NT2/D1 (cell line): Measurements from ENCODE around the gene TRMT61A.

Source experiments
- SUZ12 ChIP-seq: IDR thresholded peaks from 2 replicates; pipeline ENCODE4 v1.6.1; 2011; ENCODE audit not compliant: insufficient read length, insufficient read depth; ENCODE audit errors: extremely low read depth
- YY1 ChIP-seq: IDR thresholded peaks from 2 replicates; pipeline ENCODE4 v1.6.1; 2011; ENCODE audit not compliant: insufficient read length, insufficient read depth
- ZNF274 ChIP-seq: IDR thresholded peaks from 2 replicates; pipeline ENCODE4 v1.6.1; 2011; ENCODE audit warnings: mild to moderate bottlenecking, low read depth, low read length

GRCh38 chr14:103519837-103520212, 9.2 kb upstream of the TRMT61A start:
- TF ChIP-seq ZNF274, result no peak
- TF ChIP-seq YY1, result no peak
- TF ChIP-seq SUZ12, result no peak
